GM23248 (cell line): ENCODE measurements around the gene FAM161A. TPM values are rescaled to one million over a fixed set of nuclear protein-coding genes. Genes with fewer than 3 reads are reported as not detected.
"Not testable (repeated sequence)": the region's sequence is repeated elsewhere in the genome, so short reads cannot be mapped to it uniquely, and the experiment has no call there.

Experiments used
- DNase-seq: peaks from one replicate; pipeline ENCODE4 v3.0.0-alpha.2; 2015
- H2AFZ ChIP-seq: fragments of 200-600 bp; sonication (generic); 2 replicates; pipeline ENCODE4 v1.6.1; 2016; ENCODE audit warnings: antibody characterized with exemption
- H3F3A ChIP-seq: fragments of 200-600 bp; sonication (generic); 2 replicates; pipeline ENCODE4 v1.6.1; 2016; ENCODE audit warnings: mild to moderate bottlenecking, antibody characterized with exemption, mixed run types; ENCODE audit not compliant: insufficient read depth
- H3K27ac ChIP-seq: fragments of 200-600 bp; sonication (generic); 2 replicates; pipeline ENCODE4 v1.5.1; 2016; ENCODE audit warnings: mild to moderate bottlenecking
- H3K27me3 ChIP-seq: fragments of 200-600 bp; sonication (generic); replicated peaks from 2 replicates; pipeline ENCODE4 v1.6.1; 2016; ENCODE audit warnings: mild to moderate bottlenecking; ENCODE audit not compliant: insufficient read depth
- H3K36me3 ChIP-seq: fragments of 200-600 bp; sonication (generic); 2 replicates; pipeline ENCODE4 v1.6.1; 2016; ENCODE audit warnings: low read depth, mild to moderate bottlenecking
- H3K4me1 ChIP-seq: fragments of 200-600 bp; sonication (generic); 2 replicates; pipeline ENCODE4 v1.6.1; 2016; ENCODE audit warnings: mild to moderate bottlenecking; ENCODE audit not compliant: insufficient read depth
- H3K4me2 ChIP-seq: fragments of 200-600 bp; sonication (generic); one replicate; pipeline ENCODE4 v1.6.1; 2016; ENCODE audit warnings: mild to moderate bottlenecking; ENCODE audit not compliant: unreplicated experiment
- H3K4me3 ChIP-seq: fragments of 200-600 bp; sonication (generic); 2 replicates; pipeline ENCODE4 v1.5.1; 2016; ENCODE audit warnings: mild to moderate bottlenecking
- H3K79me2 ChIP-seq: fragments of 200-600 bp; sonication (generic); 2 replicates; pipeline ENCODE4 v1.6.1; 2016; ENCODE audit warnings: mild to moderate bottlenecking; ENCODE audit not compliant: insufficient read depth
- H3K9ac ChIP-seq: fragments of 200-600 bp; sonication (generic); 2 replicates; pipeline ENCODE4 v1.6.1; 2016; ENCODE audit warnings: mild to moderate bottlenecking
- H3K9me2 ChIP-seq: fragments of 200-600 bp; sonication (generic); 2 replicates; pipeline ENCODE4 v1.6.1; 2016; ENCODE audit warnings: mixed run types, mild to moderate bottlenecking, moderate library complexity; ENCODE audit not compliant: insufficient read depth
- H3K9me3 ChIP-seq: fragments of 200-600 bp; sonication (generic); one replicate; pipeline ENCODE4 v1.6.1; 2017; ENCODE audit warnings: low read depth
- H4K20me1 ChIP-seq: fragments of 200-600 bp; sonication (generic); 2 replicates; pipeline ENCODE4 v1.6.0; 2016; ENCODE audit not compliant: insufficient read depth
- EZH2 ChIP-seq: fragments of 200-600 bp; sonication (generic); IDR thresholded peaks from 2 replicates; pipeline ENCODE4 v1.6.1; 2018; ENCODE audit warnings: antibody characterized with exemption, mild to moderate bottlenecking; ENCODE audit not compliant: insufficient read depth, poor library complexity, severe bottlenecking
- EZH2phosphoT487 ChIP-seq: fragments of 200-600 bp; sonication (generic); IDR thresholded peaks from 2 replicates; pipeline ENCODE4 v1.6.1; 2018; ENCODE audit warnings: antibody characterized with exemption, moderate library complexity, mild to moderate bottlenecking, low read depth; ENCODE audit not compliant: insufficient read depth
- WGBS, 2 experiments: methylation state at CpG; one replicate each; pipeline ENCODE4 v1.1.6; 2015 to 2017; ENCODE audit warnings: low lambda C conversion rate in 2 of 2, low coverage in 1 of 2; ENCODE audit errors: missing lambda C conversion rate in 2 of 2; 5-methylcytosine and 5-hydroxymethylcytosine counted together
- in situ Hi-C: fragments of 300-500 bp; cut with MboI; formaldehyde crosslinking; loops from 2 replicates; pipeline ENCODE4 v1.15.0; 2020
- polyA plus RNA-seq: library from polyadenylated mRNA; unstranded; fragments of >200 nt; fragmentation: Nextera tagmentation; extraction: Ambion mirVana; gene quantifications from 2 replicates; pipeline ENCODE4 v1.2.1, GENCODE V29; 2016
- total RNA-seq: library from RNA; depleted of rRNA; stranded (reverse); fragments of >200 nt; shearing (Covaris generic); gene quantifications from 2 replicates; pipeline ENCODE4 v1.2.3, GENCODE V29; 2014

The FAM161A gene
- total and polyA plus RNA-seq, 2 experiments from 2014 or later, result 0.76 to 1.4 TPM

DNA sequence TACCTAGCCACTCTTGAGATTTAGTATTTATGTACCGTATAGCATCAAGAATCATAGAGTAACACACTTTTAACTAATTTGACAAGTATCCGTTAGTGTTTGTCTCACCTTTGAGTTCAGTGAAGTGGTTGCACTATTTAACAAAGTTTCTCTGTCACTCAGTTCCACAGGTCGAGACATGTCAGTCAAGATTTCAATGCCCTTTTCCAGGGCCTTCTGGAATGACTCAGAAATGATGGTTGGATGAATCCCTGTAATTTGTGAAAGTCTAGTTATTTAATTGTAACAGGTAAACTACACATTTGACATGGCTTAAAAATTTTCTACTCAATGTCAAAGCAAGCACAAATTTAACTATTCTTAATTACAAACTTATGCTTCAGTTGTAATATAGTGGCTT, 24.9 kb upstream of the FAM161A start:
- Histone ChIP-seq H3K4me2 (no peak overlapping the region), H3K9ac (no peak overlapping the region), H2AFZ (no peak overlapping the region), H3K79me2 (peaks cover 89% of the 10 kb centered on the region), H3K27me3 (no peaks in the 10 kb centered on the region), H3K9me3 (no peaks in the 10 kb centered on the region), H3F3A (peaks cover 16% of the 10 kb centered on the region; the same call in 1 of the 2 replicates), H3K4me3 (no peak overlapping the region), H3K36me3 (peaks cover 95% of the 10 kb centered on the region), H3K4me1 (no peaks in the 10 kb centered on the region), H4K20me1 (no peaks in the 10 kb centered on the region), H3K9me2 (no peaks in the 10 kb centered on the region), H3K27ac (no peak overlapping the region)
- in situ Hi-C loops, result no loop called here
- TF ChIP-seq EZH2phosphoT487, result no peak
- TF ChIP-seq EZH2, result no peak
- 97 to 99% methylated on average over 3 of the region's 3 CpGs for WGBS, 2 experiments
- DNase-seq, result no peak

DNA sequence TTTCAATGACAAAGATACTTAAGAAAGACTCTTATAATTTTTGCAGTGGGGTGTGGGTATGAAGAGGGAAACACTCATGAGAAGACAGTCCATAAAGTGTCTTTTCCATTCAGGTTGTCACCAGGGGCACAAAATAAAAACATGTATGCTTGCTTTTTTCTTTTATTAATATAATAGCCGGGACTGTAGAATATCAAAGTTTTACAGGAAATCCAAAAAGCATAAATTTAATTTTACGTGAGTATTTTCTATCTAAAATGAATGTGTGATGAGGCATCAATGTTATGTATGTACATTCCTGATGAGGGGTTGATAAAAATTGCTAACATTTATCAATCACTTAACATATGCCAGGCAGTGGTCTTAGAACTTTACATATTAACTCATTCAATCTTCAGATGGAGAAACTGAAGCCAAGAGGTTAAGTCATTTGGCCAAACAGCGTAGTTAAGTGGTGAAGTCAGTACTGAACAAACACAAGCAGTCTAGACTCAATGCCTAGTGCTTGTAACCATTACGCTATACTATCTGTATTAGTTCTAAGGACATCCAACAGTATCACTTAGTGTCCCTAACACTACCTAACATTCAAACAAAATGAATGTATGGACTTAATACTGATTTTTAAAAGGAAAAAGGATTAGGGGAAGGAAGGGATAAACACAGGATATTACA, 23.8 kb upstream of the FAM161A start:
- H3K36me3 ChIP-seq, result peaks cover 93% of the 10 kb centered on the region
- H2AFZ ChIP-seq, result no peak overlapping the region
- TF ChIP-seq EZH2phosphoT487, result no peak
- TF ChIP-seq EZH2, result no peak
- no peaks in the 10 kb centered on the region for H3K9me3 ChIP-seq
- H3K79me2 ChIP-seq, result peaks cover 89% of the 10 kb centered on the region
- H3K4me2 ChIP-seq, result no peak overlapping the region
- in situ Hi-C loops, result no loop called here
- no peaks in the 10 kb centered on the region for H3K27me3 ChIP-seq
- no peak overlapping the region for H3K27ac ChIP-seq
- WGBS, 2 experiments, result 85 to 89% methylated on average over 4 of the region's 4 CpGs
- no peak for DNase-seq
- no peak overlapping the region for H3K9ac ChIP-seq
- no peaks in the 10 kb centered on the region for H4K20me1 ChIP-seq
- H3K4me1 ChIP-seq, result no peaks in the 10 kb centered on the region
- no peak overlapping the region for H3K4me3 ChIP-seq
- no peaks in the 10 kb centered on the region for H3K9me2 ChIP-seq
- H3F3A ChIP-seq, result peaks cover 20% of the 10 kb centered on the region; the same call in 1 of the 2 replicates

DNA sequence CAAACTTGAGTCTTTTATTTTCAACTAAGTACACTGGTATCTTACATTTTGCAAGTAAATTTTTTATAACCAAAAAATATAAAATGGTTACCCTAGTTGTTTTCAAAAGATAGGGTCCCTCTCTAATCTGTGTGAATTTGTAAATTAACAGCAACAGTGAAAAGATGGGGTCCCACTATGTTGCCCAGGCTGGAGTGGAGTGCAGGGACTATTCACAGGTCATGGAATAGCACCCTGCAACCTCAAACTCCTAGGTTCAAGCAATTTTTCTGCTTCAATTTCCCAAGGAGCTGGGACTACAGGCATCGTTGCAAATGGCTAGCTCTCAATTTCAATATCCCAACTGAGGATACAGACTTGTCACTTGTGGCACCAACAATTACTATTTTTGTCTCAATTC, 22.5 kb upstream of the FAM161A start:
- no peak overlapping the region for H2AFZ ChIP-seq
- no peak overlapping the region for H3K4me3 ChIP-seq
- no peak overlapping the region for H3K27ac ChIP-seq
- peaks cover 23% of the 10 kb centered on the region; the same call in 1 of the 2 replicates for H3F3A ChIP-seq
- DNase-seq, result no peak
- no peaks in the 10 kb centered on the region for H4K20me1 ChIP-seq
- H3K36me3 ChIP-seq, result peaks cover 95% of the 10 kb centered on the region
- H3K9ac ChIP-seq, result no peak overlapping the region
- H3K4me2 ChIP-seq, result no peak overlapping the region
- no peaks in the 10 kb centered on the region for H3K27me3 ChIP-seq
- WGBS, 2 experiments, result 88 to 100% methylated on average over 1 of the region's 1 CpG
- H3K9me2 ChIP-seq, result no peaks in the 10 kb centered on the region
- in situ Hi-C loops, result no loop called here
- no peak for TF ChIP-seq EZH2phosphoT487
- no peak for TF ChIP-seq EZH2
- no peaks in the 10 kb centered on the region for H3K4me1 ChIP-seq
- H3K79me2 ChIP-seq, result peaks cover 81% of the 10 kb centered on the region
- H3K9me3 ChIP-seq, result no peaks in the 10 kb centered on the region

DNA sequence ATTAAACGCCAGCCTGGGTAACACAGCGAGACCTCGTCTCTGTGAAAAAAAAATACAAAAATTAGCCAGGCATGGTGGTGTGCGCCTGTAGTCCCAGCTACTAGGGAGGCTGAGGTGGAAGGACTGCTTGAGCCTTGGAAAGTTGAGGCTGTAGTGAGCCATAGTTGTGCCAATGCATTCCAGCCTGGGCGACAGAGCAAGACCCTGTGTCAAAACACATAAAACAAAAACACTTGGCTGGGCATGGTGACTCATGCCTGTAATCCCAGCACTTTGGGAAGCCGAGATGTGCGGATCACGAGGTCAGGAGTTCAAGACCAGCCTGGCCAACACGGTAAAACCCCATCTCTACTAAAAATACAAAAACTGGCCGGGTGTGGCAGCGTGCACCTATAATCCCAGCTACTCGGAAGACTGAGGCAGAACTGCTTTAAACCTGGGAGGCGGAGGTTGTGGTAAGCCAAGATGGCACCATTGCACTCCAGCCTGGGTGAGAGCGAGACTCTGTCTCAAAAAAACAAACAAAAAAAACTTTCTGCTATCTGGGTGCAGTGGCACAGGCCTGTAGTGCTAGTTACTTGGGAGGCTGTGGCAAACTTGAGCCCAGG, 12.7 kb upstream of the FAM161A start:
- 96 to 99% methylated on average over 14 of the region's 14 CpGs for WGBS, 2 experiments
- H3K4me1 ChIP-seq, H3K9ac ChIP-seq, H3K79me2 ChIP-seq, H3K27me3 ChIP-seq, H4K20me1 ChIP-seq, H3K9me2 ChIP-seq, in situ Hi-C loops, DNase-seq, H3K4me3 ChIP-seq, H3K9me3 ChIP-seq, H2AFZ ChIP-seq, H3K4me2 ChIP-seq, H3K27ac ChIP-seq: not testable (repeated sequence)
- H3K36me3 ChIP-seq, result peaks cover 50% of the 10 kb centered on the region
- H3F3A ChIP-seq, result peaks cover 49% of the 10 kb centered on the region
